ENCODE measurements around the gene ZMIZ1.

The ZMIZ1 gene

GRCh38 chr10:79232864-79233263, 164.1 kb downstream of the ZMIZ1 start:
- TF ChIP-seq CTCF (IDR thresholded peaks at IDR 0.05; ENCODE audit: low read depth, low read length) = no peak
- DNase-seq (ENCODE audit: low read depth in 2 of 2) = no peak
- no peak overlapping the region for H3K4me3 ChIP-seq (replicated peaks in 1 of 2; ENCODE audit: low read depth in 2 of 2, low read length in 2 of 2)

- DNase-seq (ENCODE audit: low read depth in 2 of 2) = peak in 1 of 2 donors; percentile 39
- no peak for TF ChIP-seq CTCF (IDR thresholded peaks at IDR 0.05; ENCODE audit: low read depth, low read length)
- H3K4me3 ChIP-seq (replicated peaks in 1 of 2; ENCODE audit: low read depth in 2 of 2, low read length in 2 of 2) = no peak overlapping the region
Measured at GRCh38 chr10:79234391-79235315, 165.9 kb downstream of the ZMIZ1 start.

- no peak for TF ChIP-seq CTCF (IDR thresholded peaks at IDR 0.05; ENCODE audit: low read depth, low read length)
Measured at GRCh38 chr10:79235765-79236432, 167.1 kb downstream of the ZMIZ1 start.

GRCh38 chr10:79236433-79236765, 167.6 kb downstream of the ZMIZ1 start:
- DNase-seq (ENCODE audit: low read depth in 2 of 2) = no peak
- H3K4me3 ChIP-seq (replicated peaks in 1 of 2; ENCODE audit: low read depth in 2 of 2, low read length in 2 of 2) = no peak overlapping the region
- TF ChIP-seq CTCF (IDR thresholded peaks at IDR 0.05; ENCODE audit: low read depth, low read length) = no peak

More at GRCh38 chr10:79235765-79236432, 167.1 kb downstream of the ZMIZ1 start:
- no peak for DNase-seq (ENCODE audit: low read depth in 2 of 2)
- H3K4me3 ChIP-seq (replicated peaks in 1 of 2; ENCODE audit: low read depth in 2 of 2, low read length in 2 of 2) = no peak overlapping the region

- DNase-seq (ENCODE audit: low read depth in 2 of 2) = no peak
- no peak for TF ChIP-seq CTCF (IDR thresholded peaks at IDR 0.05; ENCODE audit: low read depth, low read length)
- no peak overlapping the region for H3K4me3 ChIP-seq (replicated peaks in 1 of 2; ENCODE audit: low read depth in 2 of 2, low read length in 2 of 2)
Measured at GRCh38 chr10:79237454-79238157, 168.8 kb downstream of the ZMIZ1 start.

GRCh38 chr10:79238158-79238520, 169.4 kb downstream of the ZMIZ1 start:
- TF ChIP-seq CTCF (IDR thresholded peaks at IDR 0.05; ENCODE audit: low read depth, low read length) = no peak
- no peak overlapping the region for H3K4me3 ChIP-seq (replicated peaks in 1 of 2; ENCODE audit: low read depth in 2 of 2, low read length in 2 of 2)
- DNase-seq (ENCODE audit: low read depth in 2 of 2) = no peak

All from cardiac fibroblast (primary cell).